ENCODE measurements around the gene NUDT19.

Gene NUDT19

DNA sequence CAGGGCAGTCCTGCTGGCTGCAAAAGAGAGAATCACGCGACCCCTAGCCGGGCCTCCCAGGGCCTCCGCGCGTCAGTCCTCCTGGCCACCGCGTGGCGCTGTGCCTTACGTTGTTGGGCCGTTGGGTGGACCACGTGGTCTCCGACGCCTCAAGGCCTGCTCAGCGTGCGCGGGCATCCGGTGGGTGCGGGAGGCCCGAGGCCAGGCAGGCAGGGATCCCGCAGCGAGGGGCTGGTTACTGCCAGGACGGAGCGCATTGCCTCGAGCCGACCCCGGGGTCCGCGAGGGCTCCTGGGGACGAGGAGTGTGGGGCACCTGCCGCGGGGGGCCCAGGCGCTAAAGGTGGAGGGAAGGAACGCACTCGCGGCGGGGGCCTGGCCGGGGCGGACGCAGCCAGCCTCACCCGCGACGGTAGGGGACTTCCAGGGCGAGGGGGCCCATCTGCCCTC is 28.0 kb downstream of the NUDT19 start, which contains the start of gene TDRD12:
Gene TDRD12, plus strand, starts transcription at position 157 of the 449 bp plus-strand sequence. CDS start 306 bp downstream, outside the sequence.
- DNase-seq (ENCODE audit: low read depth), result peak; percentile 6
- no peak within 1 kb of the TSS for H3K4me3 ChIP-seq (ENCODE audit: low read depth, low read length)
- TF ChIP-seq, protein P1, sequence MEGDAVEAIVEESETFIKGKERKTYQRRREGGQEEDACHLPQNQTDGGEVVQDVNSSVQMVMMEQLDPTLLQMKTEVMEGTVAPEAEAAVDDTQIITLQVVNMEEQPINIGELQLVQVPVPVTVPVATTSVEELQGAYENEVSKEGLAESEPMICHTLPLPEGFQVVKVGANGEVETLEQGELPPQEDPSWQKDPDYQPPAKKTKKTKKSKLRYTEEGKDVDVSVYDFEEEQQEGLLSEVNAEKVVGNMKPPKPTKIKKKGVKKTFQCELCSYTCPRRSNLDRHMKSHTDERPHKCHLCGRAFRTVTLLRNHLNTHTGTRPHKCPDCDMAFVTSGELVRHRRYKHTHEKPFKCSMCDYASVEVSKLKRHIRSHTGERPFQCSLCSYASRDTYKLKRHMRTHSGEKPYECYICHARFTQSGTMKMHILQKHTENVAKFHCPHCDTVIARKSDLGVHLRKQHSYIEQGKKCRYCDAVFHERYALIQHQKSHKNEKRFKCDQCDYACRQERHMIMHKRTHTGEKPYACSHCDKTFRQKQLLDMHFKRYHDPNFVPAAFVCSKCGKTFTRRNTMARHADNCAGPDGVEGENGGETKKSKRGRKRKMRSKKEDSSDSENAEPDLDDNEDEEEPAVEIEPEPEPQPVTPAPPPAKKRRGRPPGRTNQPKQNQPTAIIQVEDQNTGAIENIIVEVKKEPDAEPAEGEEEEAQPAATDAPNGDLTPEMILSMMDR (conservative IDR thresholded peaks at IDR 0.05; ENCODE audit: low read depth, low read length), result no peak

- TF ChIP-seq, protein P1 (conservative IDR thresholded peaks at IDR 0.05; ENCODE audit: low read depth, low read length), result no peak
- no peak for DNase-seq (ENCODE audit: low read depth)
- no peak overlapping the region for H3K4me3 ChIP-seq (ENCODE audit: low read depth, low read length)
These were observed 28.8 kb downstream of the NUDT19 start for GRCh38 chr19:32720216-32720935.

DNA sequence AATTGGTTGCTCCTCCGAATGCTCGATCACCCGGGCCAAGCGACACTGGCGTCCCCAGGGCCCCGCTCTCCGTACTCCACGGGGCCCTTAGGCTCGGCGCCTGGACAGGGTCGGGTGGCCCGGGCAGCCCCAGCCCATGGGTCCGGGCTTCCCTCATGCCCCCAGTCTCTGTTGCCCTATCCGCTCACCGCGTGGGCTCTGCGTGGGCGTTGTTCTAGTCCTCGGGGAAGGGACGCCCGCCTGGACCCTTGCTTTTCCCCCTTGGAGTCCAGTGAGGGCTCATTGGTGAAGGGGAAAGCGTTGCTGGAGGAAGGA is 29.3 kb downstream of the NUDT19 start:
- DNase-seq (ENCODE audit: low read depth), result no peak
- TF ChIP-seq, protein P1 (conservative IDR thresholded peaks at IDR 0.05; ENCODE audit: low read depth, low read length), result no peak

DNA sequence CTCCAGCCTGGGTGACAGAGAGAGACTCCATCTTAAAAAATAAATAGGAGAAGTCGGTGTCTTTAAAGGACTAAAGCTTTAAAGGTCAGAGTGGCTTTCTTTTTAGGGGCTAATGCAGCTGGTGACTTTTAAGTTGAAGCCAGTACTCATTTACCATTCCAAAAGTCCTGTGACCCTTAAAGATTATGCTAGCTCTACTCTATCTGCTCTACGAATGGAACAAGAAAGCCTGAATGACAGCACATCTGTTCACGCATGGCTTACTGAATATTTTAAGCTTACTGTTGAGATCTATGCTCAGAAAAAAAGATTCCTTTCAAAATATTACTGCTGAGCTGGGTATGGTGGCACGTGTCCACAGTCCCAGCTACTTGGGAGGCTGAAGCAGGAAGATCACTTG is 44.3 kb downstream of the NUDT19 start:
- TF ChIP-seq, protein P1 (conservative IDR thresholded peaks at IDR 0.05; ENCODE audit: low read depth, low read length), result no peak
- no peak overlapping the region for H3K4me3 ChIP-seq (ENCODE audit: low read depth, low read length)
- no peak for DNase-seq (ENCODE audit: low read depth)

More for the DNA sequence above, 29.3 kb downstream of the NUDT19 start:
- no peak overlapping the region for H3K4me3 ChIP-seq (ENCODE audit: low read depth, low read length)

DNA sequence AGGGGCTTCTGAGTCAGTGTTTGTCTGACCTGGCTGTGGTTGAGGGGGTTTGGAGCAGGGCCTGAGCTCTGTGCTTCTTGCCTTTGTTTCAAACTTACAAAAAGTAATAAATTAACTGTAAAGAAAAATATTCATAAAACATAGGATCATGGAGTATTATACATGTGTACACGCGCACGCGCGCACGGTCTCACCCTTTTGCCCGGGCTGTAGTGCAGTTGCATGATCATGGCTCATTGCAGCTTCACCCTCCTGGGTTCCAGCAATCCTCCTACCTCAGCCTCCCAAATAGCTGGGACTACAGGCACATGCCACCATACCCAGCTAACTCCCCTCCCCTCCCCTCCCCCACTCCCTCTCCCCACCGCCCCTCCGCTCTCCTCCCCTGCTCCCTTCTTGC is 51.4 kb downstream of the NUDT19 start:
- H3K4me3 ChIP-seq (ENCODE audit: low read depth, low read length), result no peak overlapping the region
- no peak for DNase-seq (ENCODE audit: low read depth)
- TF ChIP-seq, protein P1 (conservative IDR thresholded peaks at IDR 0.05; ENCODE audit: low read depth, low read length), result no peak

GRCh38 chr19:32743447-32743846 is 51.8 kb downstream of the NUDT19 start:
- TF ChIP-seq, protein P1 (conservative IDR thresholded peaks at IDR 0.05; ENCODE audit: low read depth, low read length), result no peak
- no peak overlapping the region for H3K4me3 ChIP-seq (ENCODE audit: low read depth, low read length)
- no peak for DNase-seq (ENCODE audit: low read depth)

Data from choroid plexus epithelial cell (primary cell).